ENCODE data around the gene ADCY7. TPM values are rescaled to one million over a fixed set of nuclear protein-coding genes. Genes with fewer than 3 reads are reported as not detected.

ADCY7 gene
- total and polyA plus RNA-seq, 9 of the 15 experiments (the other 6 are each of a cell fraction or from before 2014, with no cell fraction given): 2.3 to 108 (median 28.6) TPM

DNA sequence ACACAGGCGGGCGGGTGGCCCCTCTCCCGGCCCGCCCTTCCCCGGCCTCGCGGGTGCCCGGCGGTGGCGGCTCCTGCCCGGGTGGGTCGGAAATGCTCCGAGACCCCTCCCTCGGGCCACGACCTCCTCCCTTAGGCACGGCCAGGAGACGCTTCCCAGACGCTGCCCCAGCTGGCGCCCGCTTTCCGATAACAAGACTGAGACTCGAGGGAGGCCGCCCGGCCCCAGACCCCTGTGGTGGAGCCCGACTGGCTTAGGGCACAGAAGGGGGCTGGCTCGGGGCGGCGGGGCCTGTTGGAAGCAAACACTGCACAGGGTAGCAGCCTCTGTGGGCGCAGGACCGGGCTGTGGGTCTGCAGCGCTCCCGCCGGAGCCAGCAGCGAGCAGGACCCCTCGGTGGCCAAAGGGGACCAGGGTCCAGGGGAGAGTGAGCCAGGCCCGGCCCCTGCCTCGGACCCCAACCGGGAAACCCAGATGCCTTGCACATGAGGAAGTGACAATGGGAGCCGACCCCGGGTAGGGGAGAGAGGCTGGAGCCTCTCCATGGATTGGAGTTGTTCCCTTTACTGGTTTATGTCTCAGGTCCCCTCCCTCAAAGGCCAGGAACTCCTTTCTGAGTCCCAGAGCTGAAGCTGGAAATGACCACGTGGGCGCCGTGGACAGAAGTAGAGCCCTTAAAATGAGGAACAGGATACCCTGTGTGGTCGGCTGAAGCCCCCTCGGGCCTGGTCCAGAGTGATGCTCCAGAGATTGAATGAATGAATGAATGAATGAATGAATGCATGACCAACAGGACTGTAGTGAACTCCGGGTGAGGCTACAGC, 19.8 kb upstream of the ADCY7 start (continued):
- TF ChIP-seq, protein P1, sequence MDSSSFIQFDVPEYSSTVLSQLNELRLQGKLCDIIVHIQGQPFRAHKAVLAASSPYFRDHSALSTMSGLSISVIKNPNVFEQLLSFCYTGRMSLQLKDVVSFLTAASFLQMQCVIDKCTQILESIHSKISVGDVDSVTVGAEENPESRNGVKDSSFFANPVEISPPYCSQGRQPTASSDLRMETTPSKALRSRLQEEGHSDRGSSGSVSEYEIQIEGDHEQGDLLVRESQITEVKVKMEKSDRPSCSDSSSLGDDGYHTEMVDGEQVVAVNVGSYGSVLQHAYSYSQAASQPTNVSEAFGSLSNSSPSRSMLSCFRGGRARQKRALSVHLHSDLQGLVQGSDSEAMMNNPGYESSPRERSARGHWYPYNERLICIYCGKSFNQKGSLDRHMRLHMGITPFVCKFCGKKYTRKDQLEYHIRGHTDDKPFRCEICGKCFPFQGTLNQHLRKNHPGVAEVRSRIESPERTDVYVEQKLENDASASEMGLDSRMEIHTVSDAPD (CRISPR knock-in tag; IDR thresholded peaks at IDR 0.05): no peak
- TF ChIP-seq CAMTA2 (CRISPR knock-in tag; conservative IDR thresholded peaks at IDR 0.05) (no peak), MXI1 (IDR thresholded peaks at IDR 0.05; ENCODE audit: low read depth, low read length) (no peak), BRD4 (IDR thresholded peaks at IDR 0.05) (no peak), SRSF1 (IDR thresholded peaks at IDR 0.05; ENCODE audit: low read depth, low read length) (no peak), RHOXF2B (CRISPR knock-in tag; conservative IDR thresholded peaks at IDR 0.05) (no peak), MIER1 (IDR thresholded peaks at IDR 0.05; ENCODE audit: low read depth) (no peak), ZNF507 (tag; conservative IDR thresholded peaks at IDR 0.05) (no peak), ZFX (CRISPR knock-in tag; IDR thresholded peaks at IDR 0.05) (peak; percentile 72), XRCC4 (IDR thresholded peaks at IDR 0.05; ENCODE audit: extremely low read depth, insufficient read depth, insufficient read length) (no peak), TBP (optimal IDR thresholded peaks at IDR 0.05; ENCODE audit: low read depth, low read length) (peak; percentile 34)
- TF ChIP-seq, protein P2, sequence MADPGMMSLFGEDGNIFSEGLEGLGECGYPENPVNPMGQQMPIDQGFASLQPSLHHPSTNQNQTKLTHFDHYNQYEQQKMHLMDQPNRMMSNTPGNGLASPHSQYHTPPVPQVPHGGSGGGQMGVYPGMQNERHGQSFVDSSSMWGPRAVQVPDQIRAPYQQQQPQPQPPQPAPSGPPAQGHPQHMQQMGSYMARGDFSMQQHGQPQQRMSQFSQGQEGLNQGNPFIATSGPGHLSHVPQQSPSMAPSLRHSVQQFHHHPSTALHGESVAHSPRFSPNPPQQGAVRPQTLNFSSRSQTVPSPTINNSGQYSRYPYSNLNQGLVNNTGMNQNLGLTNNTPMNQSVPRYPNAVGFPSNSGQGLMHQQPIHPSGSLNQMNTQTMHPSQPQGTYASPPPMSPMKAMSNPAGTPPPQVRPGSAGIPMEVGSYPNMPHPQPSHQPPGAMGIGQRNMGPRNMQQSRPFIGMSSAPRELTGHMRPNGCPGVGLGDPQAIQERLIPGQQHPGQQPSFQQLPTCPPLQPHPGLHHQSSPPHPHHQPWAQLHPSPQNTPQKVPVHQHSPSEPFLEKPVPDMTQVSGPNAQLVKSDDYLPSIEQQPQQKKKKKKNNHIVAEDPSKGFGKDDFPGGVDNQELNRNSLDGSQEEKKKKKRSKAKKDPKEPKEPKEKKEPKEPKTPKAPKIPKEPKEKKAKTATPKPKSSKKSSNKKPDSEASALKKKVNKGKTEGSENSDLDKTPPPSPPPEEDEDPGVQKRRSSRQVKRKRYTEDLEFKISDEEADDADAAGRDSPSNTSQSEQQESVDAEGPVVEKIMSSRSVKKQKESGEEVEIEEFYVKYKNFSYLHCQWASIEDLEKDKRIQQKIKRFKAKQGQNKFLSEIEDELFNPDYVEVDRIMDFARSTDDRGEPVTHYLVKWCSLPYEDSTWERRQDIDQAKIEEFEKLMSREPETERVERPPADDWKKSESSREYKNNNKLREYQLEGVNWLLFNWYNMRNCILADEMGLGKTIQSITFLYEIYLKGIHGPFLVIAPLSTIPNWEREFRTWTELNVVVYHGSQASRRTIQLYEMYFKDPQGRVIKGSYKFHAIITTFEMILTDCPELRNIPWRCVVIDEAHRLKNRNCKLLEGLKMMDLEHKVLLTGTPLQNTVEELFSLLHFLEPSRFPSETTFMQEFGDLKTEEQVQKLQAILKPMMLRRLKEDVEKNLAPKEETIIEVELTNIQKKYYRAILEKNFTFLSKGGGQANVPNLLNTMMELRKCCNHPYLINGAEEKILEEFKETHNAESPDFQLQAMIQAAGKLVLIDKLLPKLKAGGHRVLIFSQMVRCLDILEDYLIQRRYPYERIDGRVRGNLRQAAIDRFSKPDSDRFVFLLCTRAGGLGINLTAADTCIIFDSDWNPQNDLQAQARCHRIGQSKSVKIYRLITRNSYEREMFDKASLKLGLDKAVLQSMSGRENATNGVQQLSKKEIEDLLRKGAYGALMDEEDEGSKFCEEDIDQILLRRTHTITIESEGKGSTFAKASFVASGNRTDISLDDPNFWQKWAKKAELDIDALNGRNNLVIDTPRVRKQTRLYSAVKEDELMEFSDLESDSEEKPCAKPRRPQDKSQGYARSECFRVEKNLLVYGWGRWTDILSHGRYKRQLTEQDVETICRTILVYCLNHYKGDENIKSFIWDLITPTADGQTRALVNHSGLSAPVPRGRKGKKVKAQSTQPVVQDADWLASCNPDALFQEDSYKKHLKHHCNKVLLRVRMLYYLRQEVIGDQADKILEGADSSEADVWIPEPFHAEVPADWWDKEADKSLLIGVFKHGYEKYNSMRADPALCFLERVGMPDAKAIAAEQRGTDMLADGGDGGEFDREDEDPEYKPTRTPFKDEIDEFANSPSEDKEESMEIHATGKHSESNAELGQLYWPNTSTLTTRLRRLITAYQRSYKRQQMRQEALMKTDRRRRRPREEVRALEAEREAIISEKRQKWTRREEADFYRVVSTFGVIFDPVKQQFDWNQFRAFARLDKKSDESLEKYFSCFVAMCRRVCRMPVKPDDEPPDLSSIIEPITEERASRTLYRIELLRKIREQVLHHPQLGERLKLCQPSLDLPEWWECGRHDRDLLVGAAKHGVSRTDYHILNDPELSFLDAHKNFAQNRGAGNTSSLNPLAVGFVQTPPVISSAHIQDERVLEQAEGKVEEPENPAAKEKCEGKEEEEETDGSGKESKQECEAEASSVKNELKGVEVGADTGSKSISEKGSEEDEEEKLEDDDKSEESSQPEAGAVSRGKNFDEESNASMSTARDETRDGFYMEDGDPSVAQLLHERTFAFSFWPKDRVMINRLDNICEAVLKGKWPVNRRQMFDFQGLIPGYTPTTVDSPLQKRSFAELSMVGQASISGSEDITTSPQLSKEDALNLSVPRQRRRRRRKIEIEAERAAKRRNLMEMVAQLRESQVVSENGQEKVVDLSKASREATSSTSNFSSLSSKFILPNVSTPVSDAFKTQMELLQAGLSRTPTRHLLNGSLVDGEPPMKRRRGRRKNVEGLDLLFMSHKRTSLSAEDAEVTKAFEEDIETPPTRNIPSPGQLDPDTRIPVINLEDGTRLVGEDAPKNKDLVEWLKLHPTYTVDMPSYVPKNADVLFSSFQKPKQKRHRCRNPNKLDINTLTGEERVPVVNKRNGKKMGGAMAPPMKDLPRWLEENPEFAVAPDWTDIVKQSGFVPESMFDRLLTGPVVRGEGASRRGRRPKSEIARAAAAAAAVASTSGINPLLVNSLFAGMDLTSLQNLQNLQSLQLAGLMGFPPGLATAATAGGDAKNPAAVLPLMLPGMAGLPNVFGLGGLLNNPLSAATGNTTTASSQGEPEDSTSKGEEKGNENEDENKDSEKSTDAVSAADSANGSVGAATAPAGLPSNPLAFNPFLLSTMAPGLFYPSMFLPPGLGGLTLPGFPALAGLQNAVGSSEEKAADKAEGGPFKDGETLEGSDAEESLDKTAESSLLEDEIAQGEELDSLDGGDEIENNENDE (IDR thresholded peaks at IDR 0.05; ENCODE audit: low read depth, low read length): no peak
